T-cell (primary cell): Measurements from ENCODE around the gene CUL3. TPM values are rescaled to one million over a fixed set of nuclear protein-coding genes. Genes with fewer than 3 reads are reported as not detected.

Experiments used
- ATAC-seq, 4 experiments: fragments of 200-7000 bp in 3 of 4; fragments of 150-1000 bp in 1 of 4; cut with Tn5 transposase; replicated peaks in 1 of 4; 1 replicate in 3 of 4; 2 replicates in 1 of 4; pipeline ENCODE4 v1.10.0; 2021; ENCODE audit warnings: moderate library complexity in 3 of 4, mild to moderate bottlenecking in 2 of 4, moderate number of reproducible peaks in 1 of 4
- CTCF ChIA-PET, 2 donors: fragments of 300-600 bp; sonication (Branson Sonifier 250); formaldehyde crosslinking; loops; one replicate each; lab custom pipeline; 2022; ENCODE audit warnings: antibody characterized with exemption in 2 of 2; lab: Charles Lee
- POLR2A ChIA-PET, 2 donors: fragments of 300-600 bp; sonication (Branson Sonifier 250); formaldehyde crosslinking; loops; one replicate each; lab custom pipeline; 2022; ENCODE audit warnings: antibody characterized with exemption in 2 of 2; lab: Charles Lee
- DNase-seq, 35 experiments: peaks; one replicate each; pipeline versions ENCODE4 v3.0.0 to v3.0.0-alpha.2; 2013 to 2023
- H3K27ac ChIP-seq: one replicate; pipeline ENCODE4 v1.5.1; 2013; ENCODE audit warnings: low read length
- H3K27me3 ChIP-seq, 2 experiments: replicated peaks in 1 of 2; 1 replicate in 1 of 2; 2 replicates in 1 of 2; pipeline versions ENCODE4 v1.6.1 to v1.7.0; 2013; ENCODE audit warnings: low read length in 1 of 2, mixed read lengths in 1 of 2; ENCODE audit not compliant: control insufficient read depth in 2 of 2, insufficient read depth in 2 of 2; ENCODE audit errors: extremely low read depth in 1 of 2
- H3K36me3 ChIP-seq, 2 donors: 1 replicate in 1 of 2; 2 replicates in 1 of 2; pipeline versions ENCODE4 v1.6.1 to v1.7.0; 2013; ENCODE audit warnings: low read length in 1 of 2; ENCODE audit not compliant: control insufficient read depth in 2 of 2, insufficient read depth in 1 of 2; ENCODE audit errors: extremely low read depth in 1 of 2
- H3K4me1 ChIP-seq, 2 experiments: 1 replicate in 1 of 2; 2 replicates in 1 of 2; pipeline versions ENCODE4 v1.6.1 to v1.7.0; 2013; ENCODE audit warnings: low read length in 2 of 2, mixed read lengths in 1 of 2; ENCODE audit not compliant: insufficient read depth in 2 of 2, control insufficient read depth in 1 of 2; ENCODE audit errors: extremely low read depth in 1 of 2
- H3K4me3 ChIP-seq, 2 donors: 1 replicate in 1 of 2; 2 replicates in 1 of 2; pipeline versions ENCODE4 v1.5.1 to v1.7.0; 2013; ENCODE audit warnings: mild to moderate bottlenecking in 2 of 2, low read length in 1 of 2, moderate library complexity in 1 of 2; ENCODE audit not compliant: control insufficient read depth in 1 of 2; ENCODE audit errors: extremely low read depth in 1 of 2
- H3K9me3 ChIP-seq: 2 replicates; pipeline ENCODE4 v1.7.0; 2013
- H3K27ac Mint-ChIP-seq, 2 donors: one replicate each; pipeline ENCODE4 v1.8.0; 2020 to 2021; ENCODE audit warnings: mild to moderate bottlenecking in 2 of 2, mixed read lengths in 2 of 2
- H3K27me3 Mint-ChIP-seq, 2 donors: one replicate each; pipeline ENCODE4 v1.8.0; 2021 to 2022; ENCODE audit warnings: mixed read lengths in 2 of 2
- H3K36me3 Mint-ChIP-seq: one replicate; pipeline ENCODE4 v1.8.0; 2021; ENCODE audit warnings: mixed read lengths
- H3K4me1 Mint-ChIP-seq, 3 donors: one replicate each; pipeline ENCODE4 v1.8.0; 2020 to 2022; ENCODE audit warnings: mixed read lengths in 3 of 3, mild to moderate bottlenecking in 1 of 3
- H3K4me3 Mint-ChIP-seq, 3 donors: one replicate each; pipeline ENCODE4 v1.8.0; 2020 to 2022; ENCODE audit warnings: mild to moderate bottlenecking in 3 of 3, mixed read lengths in 3 of 3, moderate library complexity in 3 of 3
- H3K9me3 Mint-ChIP-seq, 3 donors: one replicate each; pipeline ENCODE4 v1.8.0; 2020 to 2022; ENCODE audit warnings: mixed read lengths in 3 of 3
- WGBS: methylation state at CpG from one replicate; pipeline ENCODE4 v1.1.5; 2013; ENCODE audit warnings: missing lambda C conversion rate; ENCODE audit not compliant: insufficient coverage; 5-methylcytosine and 5-hydroxymethylcytosine counted together
- total RNA-seq, 35 experiments: library from RNA in 6 of 35; stranded (reverse) in 6 of 35; fragments of 120-200 nt in 1 of 35; gene quantifications; one replicate each; pipeline versions ENCODE4 v1.2.1 to v1.2.4 and lab custom pipeline; 2013 to 2026

CUL3 gene
- total RNA-seq, 5 donors from 2014 or later (not counting 1 experiment from before 2014, with no cell fraction given) = 66.1 to 95.9 (median 82.7) TPM

- CTCF ChIA-PET = no interaction called here
- H3K9me3 ChIP-seq = no peaks in the 10 kb centered on the region
- H3K4me3 ChIP-seq = no peak overlapping the region
- Mint-ChIP-seq H3K27ac (no peak overlapping the region), H3K4me1 (no peaks in the 10 kb centered on the region), H3K9me3 (no peaks in the 10 kb centered on the region), H3K4me3 (no peak overlapping the region), H3K36me3 (no peaks in the 10 kb centered on the region), H3K27me3 (peaks cover 8 to 15% of the 10 kb centered on the region in 2 donors)
- H3K27ac ChIP-seq = no peak overlapping the region
- H3K4me1 ChIP-seq = no peaks in the 10 kb centered on the region
- DNase-seq (peak in 5 of 35 experiments; percentile 2 to 34 (median 7)), ATAC-seq (no peak)
- 11% methylated on average over 1 of the region's 4 CpGs for WGBS
- peaks cover 0 to 5% of the 10 kb centered on the region in 2 experiments for H3K27me3 ChIP-seq
- POLR2A ChIA-PET = no interaction called here
- no peaks in the 10 kb centered on the region for H3K36me3 ChIP-seq
These were observed 135.7 kb downstream of the CUL3 start for GRCh38 chr2:224449212-224450147.

- Histone ChIP-seq H3K27me3 (peaks cover 0 to 16% of the 10 kb centered on the region in 2 experiments), H3K9me3 (no peaks in the 10 kb centered on the region), H3K36me3 (no peaks in the 10 kb centered on the region), H3K27ac (no peak overlapping the region), H3K4me1 (no peaks in the 10 kb centered on the region), H3K4me3 (no peak overlapping the region)
- no peak for ATAC-seq
- Mint-ChIP-seq H3K27me3 (peaks cover 14 to 27% of the 10 kb centered on the region in 2 donors), H3K9me3 (no peaks in the 10 kb centered on the region), H3K27ac (no peak overlapping the region), H3K4me3 (no peak overlapping the region), H3K4me1 (peaks cover 0 to 5% (median 3%) of the 10 kb centered on the region in 3 donors), H3K36me3 (no peaks in the 10 kb centered on the region)
- WGBS = 100% methylated on average over 1 of the region's 1 CpG
- DNase-seq = no peak
- POLR2A ChIA-PET = no interaction called here
- CTCF ChIA-PET = no interaction called here
These were observed 136.9 kb downstream of the CUL3 start for GRCh38 chr2:224448236-224448635.

DNA sequence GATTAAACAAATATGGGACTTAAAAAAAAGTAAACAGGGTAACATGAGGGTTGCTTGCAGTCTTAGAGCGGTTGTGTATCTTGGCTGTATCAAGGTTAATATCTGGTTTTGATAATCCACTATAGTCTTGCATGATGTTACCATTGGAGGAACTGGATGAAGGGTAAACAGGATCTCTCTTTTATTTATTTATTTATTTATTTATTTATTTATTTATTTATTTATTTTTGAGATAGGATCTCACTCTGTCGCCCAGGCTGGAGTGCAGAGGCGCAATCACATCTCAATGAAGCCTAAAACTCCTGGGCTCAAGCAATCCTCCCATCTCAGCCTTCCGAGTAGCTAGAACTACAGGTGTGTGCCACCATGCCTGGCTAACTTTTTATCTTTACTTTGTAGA, 140.4 kb downstream of the CUL3 start:
- ATAC-seq (no peak), DNase-seq (no peak)
- H3K27ac Mint-ChIP-seq = no peak overlapping the region
- no peaks in the 10 kb centered on the region for H3K9me3 ChIP-seq
- H3K36me3 Mint-ChIP-seq = no peaks in the 10 kb centered on the region
- H3K4me1 ChIP-seq = peaks cover 0 to 7% of the 10 kb centered on the region in 2 experiments
- no peaks in the 10 kb centered on the region for H3K9me3 Mint-ChIP-seq
- WGBS = 100% methylated on average over 1 of the region's 4 CpGs
- no peak overlapping the region for H3K4me3 Mint-ChIP-seq
- CTCF ChIA-PET = no interaction called here
- no peaks in the 10 kb centered on the region for H3K36me3 ChIP-seq
- H3K27me3 ChIP-seq = peaks cover 0 to 33% of the 10 kb centered on the region in 2 experiments
- peaks cover 37 to 47% of the 10 kb centered on the region in 2 donors for H3K27me3 Mint-ChIP-seq
- H3K4me1 Mint-ChIP-seq = peaks cover 12 to 18% (median 12%) of the 10 kb centered on the region in 3 donors
- no peak overlapping the region for H3K27ac ChIP-seq
- POLR2A ChIA-PET = no interaction called here
- H3K4me3 ChIP-seq = no peak overlapping the region

GRCh38 chr2:224444021-224444420, 141.1 kb downstream of the CUL3 start:
- H3K4me3 Mint-ChIP-seq = peak overlapping the region in 2 of 3 donors; percentile 46 to 79
- ChIA-PET POLR2A (no interaction called here), CTCF (interaction anchor here in 1 of 2 donors (0.6 kb wide), 1 partner anchor 11 kb away, joined by 3 read pairs; no protein-coding TSS in a partner anchor)
- 57% methylated on average over 1 of the region's 5 CpGs for WGBS
- Histone ChIP-seq H3K36me3 (no peaks in the 10 kb centered on the region), H3K4me1 (peaks cover 0 to 7% of the 10 kb centered on the region in 2 experiments), H3K9me3 (no peaks in the 10 kb centered on the region), H3K27ac (no peak overlapping the region), H3K27me3 (peaks cover 0 to 33% of the 10 kb centered on the region in 2 experiments), H3K4me3 (no peak overlapping the region)
- no peak for DNase-seq
- H3K4me1 Mint-ChIP-seq = peaks cover 12 to 18% (median 12%) of the 10 kb centered on the region in 3 donors
- H3K36me3 Mint-ChIP-seq = no peaks in the 10 kb centered on the region
- no peak overlapping the region for H3K27ac Mint-ChIP-seq
- H3K9me3 Mint-ChIP-seq = no peaks in the 10 kb centered on the region
- no peak for ATAC-seq
- peaks cover 39 to 49% of the 10 kb centered on the region in 2 donors for H3K27me3 Mint-ChIP-seq

DNA sequence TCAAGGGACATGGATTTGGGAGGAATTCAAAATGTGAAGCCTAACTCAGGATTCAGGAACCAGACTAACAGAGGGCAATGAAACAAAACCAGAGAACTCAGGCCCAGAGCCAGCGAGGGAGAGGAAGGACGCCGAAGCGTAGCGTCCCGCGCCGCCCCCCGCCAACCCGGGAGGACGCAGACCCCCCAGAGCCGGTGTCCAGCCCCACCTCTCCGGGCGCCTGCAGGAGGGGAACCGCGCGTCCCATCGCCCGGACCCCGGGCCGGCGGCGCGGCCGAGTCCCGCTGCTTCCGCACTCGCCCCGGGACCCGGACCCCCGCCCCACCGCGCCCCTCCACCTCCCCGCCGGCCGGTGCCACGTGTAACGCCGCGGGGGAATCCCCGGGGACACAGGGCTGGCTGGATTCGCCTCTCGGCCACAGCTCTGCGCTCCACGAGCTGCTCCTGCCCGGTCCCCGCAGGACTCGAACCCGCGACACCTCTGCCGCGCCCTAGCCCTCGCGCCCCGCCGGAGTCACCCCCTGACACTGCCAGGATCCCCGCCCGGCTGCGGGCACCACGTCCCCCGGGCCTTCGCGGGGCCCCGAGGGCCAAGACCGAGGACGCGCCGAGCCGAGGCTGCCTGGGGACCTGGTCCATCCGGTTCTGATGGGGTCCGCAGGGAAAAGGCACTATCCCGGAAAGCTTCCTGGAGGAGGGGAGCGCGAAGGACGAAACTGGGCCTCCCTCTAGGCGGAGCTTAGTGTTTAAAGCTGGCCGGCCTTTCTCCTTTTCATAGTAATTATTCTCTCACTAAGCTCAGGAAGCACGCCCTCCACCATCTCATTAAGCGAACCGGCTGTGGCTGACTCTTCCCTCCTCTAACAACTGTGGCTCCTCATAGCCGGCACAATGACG, 142.8 kb downstream of the CUL3 start:
- H3K9me3 Mint-ChIP-seq = no peaks in the 10 kb centered on the region
- peaks cover 0 to 7% of the 10 kb centered on the region in 2 experiments for H3K4me1 ChIP-seq
- peak overlapping the region; percentile 63 to 79 (median 65) for H3K4me3 Mint-ChIP-seq
- WGBS = 5% methylated on average over 75 of the region's 82 CpGs
- no peak overlapping the region for H3K27ac ChIP-seq
- H3K36me3 Mint-ChIP-seq = no peaks in the 10 kb centered on the region
- H3K9me3 ChIP-seq = no peaks in the 10 kb centered on the region
- H3K27ac Mint-ChIP-seq = no peak overlapping the region
- ATAC-seq (peak; percentile 26 to 64 (median 32)), DNase-seq (peak in 6 of 35 experiments; percentile 1 to 19 (median 3))
- peaks cover 48 to 52% of the 10 kb centered on the region in 2 donors for H3K27me3 Mint-ChIP-seq
- peaks cover 0 to 33% of the 10 kb centered on the region in 2 experiments for H3K27me3 ChIP-seq
- H3K36me3 ChIP-seq = no peaks in the 10 kb centered on the region
- peak overlapping the region in 1 of 2 donors; percentile 66 for H3K4me3 ChIP-seq
- peaks cover 12 to 18% (median 12%) of the 10 kb centered on the region in 3 donors for H3K4me1 Mint-ChIP-seq
- CTCF ChIA-PET = no interaction called here
- POLR2A ChIA-PET = interaction anchor here (0.6 to 0.7 kb wide), 3 partner anchors 25 to 754 kb away, joined by 4 to 9 read pairs (median 4); no protein-coding TSS in a partner anchor
